K562 (cell line): ENCODE results near the gene SHISA5. TPM values are rescaled to one million over a fixed set of nuclear protein-coding genes. Genes with fewer than 3 reads are reported as not detected.

ENCODE experiments used
- ATAC-seq: fragments of 200-7000 bp; cut with Tn5 transposase; 3 replicates; pipeline ENCODE4 v1.9.1; 2020; ENCODE audit warnings: moderate library complexity
- BruUV-seq: library from RNA; stranded (reverse); fragments of 400-500 nt; replicated peaks from 2 replicates; lab custom pipeline; 2021; lab: Mats Ljungman, UMichigan
- CTCF ChIA-PET: fragments of 300-600 bp; formaldehyde crosslinking; extraction: SDS; loops from one replicate; lab custom pipeline; 2021; ENCODE audit warnings: low intra/inter-chr PET ratio; lab: Yijun Ruan, JAX
- POLR2A ChIA-PET: fragments of 300-600, 350-650 bp; sonication (Branson Sonifier 250); formaldehyde crosslinking; extraction: SDS; loops from one replicate; lab custom pipeline; 2021; ENCODE audit warnings: antibody characterized with exemption, inconsistent platforms; lab: Yijun Ruan, JAX
- DNase-seq, 4 experiments: peaks; one replicate each; pipeline versions ENCODE4 v3.0.0 to v3.0.0-alpha.2; 2011 to 2018; ENCODE audit warnings: low spot score in 3 of 4, mixed read lengths in 3 of 4; ENCODE audit errors: extremely low read depth in 1 of 4
- FAIRE-seq: peaks from 2 replicates; lab custom pipeline; 2011; peaks lifted over from hg19 to GRCh38; lab: Jason Lieb, UNC
- H2AFZ ChIP-seq: 2 replicates; pipeline ENCODE4 v1.6.0; 2011; ENCODE audit warnings: low read depth, low read length, control low read depth, inconsistent platforms
- H3K27ac ChIP-seq: fragments of 200-600 bp; 3 replicates; pipeline ENCODE4 v1.8.0; 2011; ENCODE audit warnings: low read depth, mild to moderate bottlenecking, control low read depth, inconsistent platforms, low read length, moderate library complexity, mixed read lengths; ENCODE audit errors: extremely low read depth
- H3K27me3 ChIP-seq, 2 experiments: fragments of 300-600 bp in 1 of 2; 2 replicates in 1 of 2; 3 replicates in 1 of 2; pipeline versions ENCODE4 v1.6.0 to v1.8.0; 2011; ENCODE audit warnings: inconsistent platforms in 2 of 2, low read length in 2 of 2, mild to moderate bottlenecking in 1 of 2, mixed read lengths in 1 of 2, moderate library complexity in 1 of 2; ENCODE audit not compliant: control insufficient read depth in 2 of 2, insufficient read depth in 2 of 2
- H3K36me3 ChIP-seq: fragments of 300-600 bp; 3 replicates; pipeline ENCODE4 v1.8.0; 2011; ENCODE audit warnings: mild to moderate bottlenecking, low read length, inconsistent platforms; ENCODE audit not compliant: control insufficient read depth, insufficient read depth
- H3K4me1 ChIP-seq, 2 experiments: fragments of 200-600 bp in 1 of 2; replicated peaks in 1 of 2; 2 replicates in 1 of 2; 3 replicates in 1 of 2; pipeline versions ENCODE4 v1.5.1 to v1.8.0; 2011; ENCODE audit warnings: inconsistent platforms in 2 of 2, low read length in 2 of 2, mild to moderate bottlenecking in 1 of 2, mixed read lengths in 1 of 2, moderate library complexity in 1 of 2; ENCODE audit not compliant: control insufficient read depth in 2 of 2, insufficient read depth in 2 of 2
- H3K4me2 ChIP-seq: 2 replicates; pipeline ENCODE4 v1.6.1; 2011; ENCODE audit warnings: low read length, control low read depth, inconsistent platforms, mixed read lengths; ENCODE audit not compliant: insufficient read depth
- H3K4me3 ChIP-seq: fragments of 200-600 bp; sonication (generic), shearing (Covaris generic); 2 replicates; pipeline ENCODE4 v1.5.1; 2016; ENCODE audit warnings: control low read depth, inconsistent platforms
- H3K79me2 ChIP-seq: fragments of 200-600 bp; 3 replicates; pipeline ENCODE4 v1.8.0; 2011; ENCODE audit warnings: low read length, inconsistent platforms; ENCODE audit not compliant: control insufficient read depth, insufficient read depth
- H3K9ac ChIP-seq, 2 experiments: 2 replicates each; pipeline versions ENCODE4 v1.6.0 to v1.6.1; 2011; ENCODE audit warnings: low read depth in 2 of 2, low read length in 2 of 2, control low read depth in 1 of 2, inconsistent platforms in 1 of 2, mild to moderate bottlenecking in 1 of 2, mixed read lengths in 1 of 2; ENCODE audit not compliant: insufficient read depth in 1 of 2
- H3K9me1 ChIP-seq: one replicate; pipeline ENCODE4 v1.6.0; 2011; ENCODE audit warnings: inconsistent platforms, mild to moderate bottlenecking, low read length, moderate library complexity; ENCODE audit not compliant: control insufficient read depth, insufficient read depth
- H3K9me3 ChIP-seq: replicated peaks from 2 replicates; pipeline ENCODE4 v1.5.1; 2011; ENCODE audit warnings: low read depth, low read length, inconsistent platforms; ENCODE audit not compliant: control insufficient read depth, insufficient read depth
- H4K20me1 ChIP-seq: replicated peaks from 2 replicates; pipeline ENCODE4 v1.6.1; 2011; ENCODE audit warnings: low read length, inconsistent platforms, mixed read lengths; ENCODE audit not compliant: control insufficient read depth, insufficient read depth
- ATF1 ChIP-seq, 2 experiments: fragments of 450-650 bp in 1 of 2; IDR thresholded peaks; 2 replicates each; pipeline ENCODE4 v1.6.1; 2016; ENCODE audit warnings: missing compliant biosample characterization in 1 of 2, missing genetic modification characterization in 1 of 2
- ATF3 ChIP-seq, 2 experiments: fragments of 450-650 bp in 1 of 2; sonication (generic) in 1 of 2; formaldehyde crosslinking in 1 of 2; IDR thresholded peaks in 1 of 2; conservative IDR thresholded peaks in 1 of 2; 2 replicates each; pipeline versions ENCODE4 v1.6.1 to v1.8.1; 2016 to 2023; ENCODE audit warnings: mild to moderate bottlenecking in 2 of 2, moderate library complexity in 2 of 2, inconsistent platforms in 1 of 2, missing genetic modification reagents in 1 of 2
- HMG20A ChIP-seq: fragments of 450-650 bp; formaldehyde crosslinking; conservative IDR thresholded peaks from 2 replicates; pipeline ENCODE4 v1.4.0; 2020; ENCODE audit warnings: mild to moderate bottlenecking, mixed read lengths
- IFI16 ChIP-seq: fragments of 250-450 bp; sonication (Bioruptor Pico); IDR thresholded peaks from 2 replicates; pipeline ENCODE4 v2.1.2; 2022; ENCODE audit warnings: mild to moderate bottlenecking, inconsistent platforms
- MEIS2 ChIP-seq: fragments of 450-650 bp; IDR thresholded peaks from 2 replicates; pipeline ENCODE4 v1.6.1; 2014; ENCODE audit warnings: mild to moderate bottlenecking; ENCODE audit not compliant: partially characterized antibody
- RHOXF2B ChIP-seq: fragments of 250-450 bp; sonication (Bioruptor Pico); conservative IDR thresholded peaks from 2 replicates; pipeline ENCODE4 v1.5.1; 2021
- SMARCB1 ChIP-seq: IDR thresholded peaks from 2 replicates; pipeline ENCODE4 v1.6.1; 2011; ENCODE audit warnings: improper control_type of control experiment, low read depth; ENCODE audit not compliant: insufficient read length
- TBP ChIP-seq: optimal IDR thresholded peaks from 2 replicates; pipeline ENCODE3; 2011; ENCODE audit warnings: low read depth, low read length, improper control_type of control experiment
- TFAP4 ChIP-seq: sonication (generic); formaldehyde crosslinking; IDR thresholded peaks from 2 replicates; pipeline ENCODE4 v1.8.0; 2022; ENCODE audit warnings: missing genetic modification reagents, mild to moderate bottlenecking, moderate library complexity, borderline replicate concordance
- WGBS: fragments of 100-300 bp; shearing (Covaris generic); methylation state at CpG from one replicate; pipeline ENCODE4 v1.1.6; 2016; ENCODE audit warnings: low coverage, mixed read lengths; ENCODE audit not compliant: insufficient coverage; ENCODE audit errors: missing lambda C conversion rate; 5-methylcytosine and 5-hydroxymethylcytosine counted together
- in situ Hi-C: fragments of 300-500 bp; cut with MboI; formaldehyde crosslinking; loops from 4 replicates; pipeline ENCODE4 v1.15.0; 2018; ENCODE audit warnings: inconsistent platforms, mixed read lengths
- intact Hi-C: fragments of 100-400 bp; cut with micrococcal nuclease; formaldehyde crosslinking; loops from 2 replicates; pipeline ENCODE4 v1.14.2; 2022
- polyA plus RNA-seq, 8 experiments: library from polyadenylated mRNA; depleted of rRNA in 4 of 8; stranded (reverse) in 5 of 8; unstranded in 3 of 8; fragments of >200 nt; fragmentation: Nextera tagmentation in 2 of 8; fragmentation: Illumina TruSeq in 1 of 8; extraction: Ambion mirVana in 2 of 8; extraction: Trizol in 1 of 8; gene quantifications; 2 replicates each; pipeline versions ENCODE4 v1.2.1 to v1.2.3, GENCODE V29; 2011 to 2014; ENCODE audit warnings: inconsistent platforms in 1 of 8, missing spikeins in 1 of 8
- total RNA-seq, 7 experiments: library from RNA; depleted of rRNA in 6 of 7; stranded (reverse); fragments of >200 nt in 6 of 7; fragmentation: Illumina TruSeq in 2 of 7; extraction: Trizol in 2 of 7; gene quantifications; 2 replicates each; pipeline versions ENCODE4 v1.2.1 to v1.2.3, GENCODE V29; 2011 to 2021; ENCODE audit warnings: low replicate concordance in 1 of 7

Gene SHISA5
- total and polyA plus RNA-seq, 9 of the 15 experiments (the other 6 are each of a cell fraction or from before 2014, with no cell fraction given) = 8.4 to 85.8 (median 56.1) TPM

- Histone ChIP-seq H2AFZ (no peak overlapping the region), H3K27me3 (no peaks in the 10 kb centered on the region), H3K36me3 (peaks cover 5% of the 10 kb centered on the region; the same call in 2 of the 3 replicates), H3K4me3 (no peak overlapping the region), H3K9me3 (no peaks in the 10 kb centered on the region), H3K9me1 (no peaks in the 10 kb centered on the region), H4K20me1 (no peaks in the 10 kb centered on the region), H3K79me2 (no peaks in the 10 kb centered on the region; the same call in 2 of the 3 replicates), H3K27ac (no peak overlapping the region), H3K4me1 (peaks cover 3 to 47% of the 10 kb centered on the region in 2 experiments; a peak in 4 of 5 replicates), H3K9ac (no peak overlapping the region), H3K4me2 (no peak overlapping the region)
- DNase-seq (no peak), ATAC-seq (no peak), FAIRE-seq (no peak)
- ChIA-PET POLR2A (interaction anchor here (0.6 kb wide), 1 partner anchor 22 kb away, joined by 3 read pairs; no protein-coding TSS in a partner anchor), CTCF (no interaction called here)
- BruUV-seq = no TSS peak
- intact Hi-C loops (no loop called here), in situ Hi-C loops (no loop called here)
- 61% methylated on average over 5 of the region's 8 CpGs for WGBS
- TF ChIP-seq HMG20A (CRISPR knock-in tag) (no peak), ATF3 (IDR thresholded peaks at IDR 0.05) (no peak), ATF3 (CRISPR knock-in tag; conservative IDR thresholded peaks at IDR 0.05) (no peak), IFI16 (CRISPR knock-in tag) (no peak), MEIS2 (no peak), RHOXF2B (CRISPR knock-in tag) (no peak), SMARCB1 (no peak), ATF1 (CRISPR knock-in tag; IDR thresholded peaks at IDR 0.05) (no peak), ATF1 (tag; IDR thresholded peaks at IDR 0.05) (no peak), TBP (no peak), TFAP4 (CRISPR knock-in tag) (no peak)
These were observed 76.9 kb downstream of the SHISA5 start for GRCh38 chr3:48426944-48427629.
